ENCODE measurements around the gene UGT2A1.
"Not testable (repeated sequence)": the region's sequence is repeated elsewhere in the genome, so short reads cannot be mapped to it uniquely, and the experiment has no call there.

The UGT2A1 gene

DNA sequence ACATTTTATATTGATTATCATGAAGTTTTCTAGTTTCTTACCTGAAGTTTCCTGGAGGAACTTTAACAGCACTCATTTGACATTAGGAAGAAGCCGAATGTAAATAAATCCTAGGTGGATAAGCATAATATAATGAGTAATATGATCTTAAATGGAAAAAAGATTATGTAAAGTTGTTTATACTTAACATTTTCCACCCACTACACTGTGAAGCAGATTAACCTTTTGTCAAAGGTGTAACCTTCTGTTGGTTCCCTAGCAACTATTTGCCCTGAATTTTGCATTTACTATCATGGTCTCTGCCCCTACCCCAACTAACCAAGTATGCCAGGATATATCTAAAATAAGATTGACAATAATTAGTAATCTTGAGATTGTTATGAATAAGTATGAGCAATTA is at the start of gene UGT2A1:
Gene UGT2A1 (minus strand): TSS at position 101 of the 400 bp plus-strand sequence. CDS start 5,603 bp downstream, outside the sequence.
- DNase-seq: no peak

DNA sequence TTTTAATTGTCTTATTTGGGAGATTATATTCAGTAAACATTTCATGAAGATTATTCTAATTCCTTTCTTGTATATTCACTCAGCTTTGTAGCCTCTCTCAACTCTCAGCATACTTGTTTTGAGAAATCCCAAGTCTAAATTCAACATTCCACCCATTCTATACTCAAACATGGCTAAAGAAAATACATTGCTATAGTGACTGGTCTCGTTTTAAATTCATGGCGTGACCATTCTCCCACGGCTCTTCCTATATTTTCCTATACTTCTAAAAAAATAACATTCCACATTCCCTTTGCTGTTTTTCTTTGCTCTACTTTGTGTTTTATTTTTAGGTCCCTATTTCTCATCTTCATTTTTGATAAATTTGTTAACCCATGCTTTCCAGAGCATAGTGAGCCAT is 49.2 kb upstream of the UGT2A1 start:
- no peak for DNase-seq

DNA sequence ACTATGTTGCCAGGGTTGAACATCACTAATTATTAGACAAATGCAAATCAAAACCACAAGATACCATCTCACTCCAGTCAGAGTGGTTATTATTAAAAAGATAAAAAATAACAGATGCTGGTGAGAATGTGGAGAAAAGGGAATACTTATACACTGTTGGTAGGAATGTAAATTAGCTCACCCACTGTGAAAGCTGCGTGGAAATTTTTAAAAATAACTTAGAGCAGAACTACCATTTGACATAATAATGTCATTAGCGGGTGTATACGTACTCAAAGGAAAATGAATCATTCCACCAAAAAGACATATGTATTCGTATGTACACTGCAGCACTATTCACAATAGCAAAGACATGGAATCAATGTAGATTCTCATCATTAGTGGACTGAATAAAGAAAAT is 48.6 kb upstream of the UGT2A1 start:
- DNase-seq: no peak

DNA sequence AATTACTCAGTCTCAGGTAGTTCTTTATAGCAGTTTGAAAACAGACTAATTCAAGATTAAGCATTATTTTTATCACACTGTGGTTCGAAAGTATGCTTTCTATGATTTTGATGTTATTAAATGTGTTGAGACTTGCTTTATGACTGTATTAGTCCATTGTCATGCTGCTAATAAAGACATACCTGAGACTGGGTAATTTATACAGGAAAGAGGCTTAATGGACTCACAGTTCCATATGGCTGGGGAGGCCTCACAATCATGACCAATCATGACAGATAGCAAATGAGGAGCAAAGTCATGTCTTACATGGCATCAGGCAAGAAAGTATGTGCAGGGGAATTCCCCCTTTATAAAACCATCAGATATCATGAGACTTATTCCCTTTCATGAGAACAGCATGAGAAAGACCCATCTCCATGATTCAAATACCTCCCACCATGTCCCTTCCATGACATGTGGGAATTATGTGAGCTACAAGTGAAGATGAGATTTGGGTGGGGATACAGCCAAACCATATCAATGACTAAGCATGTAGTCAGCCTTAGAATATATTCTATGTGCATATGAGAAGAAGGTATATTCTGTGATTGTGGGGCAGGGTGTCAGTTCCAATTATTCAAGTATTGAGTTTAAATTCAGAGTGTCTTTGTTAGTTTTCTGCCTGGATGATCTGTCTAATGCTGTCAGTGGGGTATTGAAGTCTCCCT is 44.6 kb upstream of the UGT2A1 start:
- no peak for DNase-seq

DNA sequence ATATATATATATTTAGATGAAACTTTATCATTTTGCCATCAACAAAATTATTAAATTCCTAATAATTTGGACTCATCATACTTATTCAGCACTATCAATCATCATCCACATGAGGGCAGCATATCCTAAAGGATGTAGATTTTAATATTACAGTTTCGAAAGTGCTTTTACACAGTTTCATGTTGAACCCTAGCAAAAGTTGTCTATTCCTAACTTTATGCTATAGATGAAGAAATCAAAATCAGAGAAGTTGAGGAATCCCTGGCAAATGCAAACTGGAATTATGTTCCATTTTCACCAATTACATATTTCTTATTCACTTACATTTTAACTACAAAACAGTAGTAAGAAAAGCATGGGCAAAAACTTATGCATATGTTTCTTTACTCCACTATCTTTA is 36.6 kb upstream of the UGT2A1 start:
- DNase-seq: no peak

DNA sequence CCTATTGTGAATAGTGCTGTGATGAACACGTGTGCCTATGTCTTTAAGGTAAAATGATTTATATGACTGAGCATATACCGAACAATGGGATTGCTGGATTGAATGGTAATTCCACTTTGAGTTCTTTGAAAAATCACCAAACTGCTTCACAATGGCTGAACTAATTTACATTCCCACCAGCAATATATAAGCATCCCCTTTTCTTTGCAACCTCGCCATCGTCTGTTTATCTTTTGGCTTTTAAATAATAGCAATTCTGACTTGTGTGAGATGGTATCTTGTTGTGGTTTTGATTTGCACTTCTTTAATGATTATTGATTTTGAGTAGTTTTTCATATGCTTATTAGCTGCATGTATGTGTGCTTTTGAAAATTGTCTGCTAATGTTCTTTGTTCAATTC is 31.8 kb upstream of the UGT2A1 start:
- no peak for DNase-seq

DNA sequence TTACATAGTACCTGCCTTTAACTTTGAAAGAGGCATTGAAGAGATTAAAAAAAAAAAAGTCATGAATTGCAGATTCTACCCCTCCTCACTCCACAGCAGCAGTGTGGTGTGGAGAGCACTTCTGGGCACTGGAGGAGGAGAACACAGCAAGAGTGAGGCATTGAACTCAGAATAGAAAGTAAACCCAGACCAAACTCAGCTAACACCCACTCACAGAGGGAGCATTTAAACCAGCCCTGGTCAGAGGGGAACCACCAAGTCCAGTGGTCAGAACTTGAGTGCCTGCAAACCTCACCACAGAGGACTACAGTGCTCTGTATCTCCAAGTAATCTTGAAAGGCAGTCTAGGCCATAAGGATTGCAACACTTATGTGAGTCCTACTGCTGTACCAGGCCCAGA is 15.6 kb upstream of the UGT2A1 start:
- DNase-seq: no peak

DNA sequence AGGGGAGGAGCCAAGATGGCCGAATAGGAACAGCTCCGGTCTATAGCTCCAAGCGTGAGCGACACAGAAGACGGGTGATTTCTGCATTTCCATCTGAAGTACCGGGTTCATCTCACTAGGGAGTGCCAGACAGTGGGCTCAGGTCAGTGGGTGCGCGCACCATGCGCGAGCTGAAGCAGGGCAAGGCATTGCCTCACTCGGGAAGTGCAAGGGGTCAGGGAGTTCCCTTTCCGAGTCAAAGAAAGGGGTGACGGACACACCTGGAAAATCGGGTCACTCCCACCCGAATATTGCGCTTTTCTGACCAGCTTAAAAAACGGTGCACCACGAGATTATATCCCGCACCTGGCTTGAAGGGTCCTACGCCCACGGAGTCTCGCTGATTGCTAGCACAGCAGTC is 11.0 kb upstream of the UGT2A1 start:
- DNase-seq: not testable (repeated sequence)

DNA sequence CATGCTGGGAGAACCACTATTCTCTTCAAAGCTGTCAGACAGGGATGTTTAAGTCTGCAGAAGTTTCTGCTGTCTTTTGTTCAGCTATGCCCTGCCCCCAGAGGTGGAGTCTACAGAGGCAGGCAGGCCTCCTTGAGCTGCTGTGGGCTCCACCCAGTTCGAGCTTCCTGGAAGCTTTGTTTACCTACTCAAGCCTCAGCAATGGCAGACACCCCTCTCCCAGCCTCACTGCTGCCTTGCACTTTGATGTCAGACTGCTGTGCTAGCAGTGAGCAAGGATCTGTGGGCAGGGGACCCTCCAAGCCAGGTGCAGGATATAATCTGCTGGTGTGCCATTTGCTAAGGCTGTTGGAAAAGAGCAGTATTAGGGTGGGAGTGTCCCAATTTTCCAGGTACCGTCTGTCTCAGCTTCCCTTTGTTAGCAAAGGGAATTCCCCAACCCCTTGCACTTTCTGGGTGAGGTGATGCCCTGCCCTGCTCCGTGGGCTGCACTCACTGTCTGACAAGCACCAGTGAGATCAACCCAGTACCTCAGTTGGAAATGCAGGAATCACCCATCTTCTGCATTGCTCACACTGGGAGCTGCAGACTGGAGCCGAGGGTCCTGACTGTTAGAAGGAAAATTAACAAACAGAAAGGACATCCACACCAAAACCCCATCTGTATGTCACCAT is 8.2 kb upstream of the UGT2A1 start:
- not testable (repeated sequence) for DNase-seq

DNA sequence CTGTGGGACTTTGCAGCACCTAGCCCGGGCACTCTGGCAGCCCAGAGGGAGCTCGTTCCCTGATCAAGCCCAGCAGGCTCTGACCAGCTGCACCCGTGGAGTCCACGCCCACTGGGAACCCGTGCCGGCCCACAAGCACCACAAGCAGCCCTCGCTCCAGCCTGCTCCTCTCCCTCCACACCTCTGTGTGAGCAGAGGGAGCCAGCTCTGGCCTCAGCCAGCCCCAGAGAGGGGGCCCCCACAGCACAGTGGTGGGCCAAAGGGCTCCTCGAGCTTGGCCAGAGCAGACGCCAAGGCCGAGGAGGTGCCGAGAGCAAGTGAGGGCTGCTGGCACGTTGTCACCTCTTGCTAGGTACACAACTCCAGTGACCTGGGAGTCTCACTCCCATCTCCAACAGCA is 5.1 kb upstream of the UGT2A1 start:
- no peak for DNase-seq

DNA sequence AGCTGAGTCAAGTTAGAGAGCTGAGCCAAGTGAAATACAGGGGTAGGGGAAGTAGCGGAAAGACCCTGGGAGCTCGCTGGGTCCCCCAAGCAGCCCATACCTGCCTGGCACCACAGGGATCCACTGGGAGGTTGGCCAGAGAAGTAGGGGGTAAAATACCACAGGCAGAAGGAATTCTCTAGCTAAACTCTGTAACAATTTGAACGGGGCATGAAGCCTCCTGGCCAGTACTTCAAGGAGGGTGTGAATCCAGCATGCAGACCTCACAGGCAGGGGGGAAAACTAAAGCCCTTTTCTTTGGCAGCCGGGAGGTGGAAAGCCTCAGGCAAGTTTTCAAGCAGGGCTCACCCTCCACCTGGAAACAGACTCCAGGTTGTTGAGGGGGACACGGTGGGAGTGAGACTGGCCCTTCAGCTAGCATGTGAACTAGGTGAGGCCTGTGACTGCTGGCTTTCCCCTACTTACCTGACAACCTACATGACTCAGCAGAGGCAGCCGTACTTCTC is 3.7 kb upstream of the UGT2A1 start:
- no peak for DNase-seq

DNA sequence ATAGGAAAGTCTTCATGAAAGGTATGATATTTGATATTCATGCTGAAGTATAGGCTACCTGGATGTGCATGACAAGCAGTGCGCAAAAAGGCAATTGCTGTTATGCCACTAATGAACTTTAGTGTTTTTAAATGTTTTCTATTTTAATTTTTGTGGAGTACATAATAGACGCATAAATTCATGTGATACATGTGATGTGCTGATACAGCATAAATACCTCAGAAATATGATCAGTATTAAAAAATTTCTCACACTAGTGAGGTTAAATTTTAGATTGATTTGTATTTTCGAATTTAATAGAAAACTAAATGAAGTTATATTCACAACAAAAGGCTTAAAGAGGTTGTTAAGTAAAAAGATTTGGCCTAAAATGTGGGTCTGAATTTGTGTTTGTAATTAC is 2.2 kb downstream of the UGT2A1 start:
- DNase-seq: no peak

DNA sequence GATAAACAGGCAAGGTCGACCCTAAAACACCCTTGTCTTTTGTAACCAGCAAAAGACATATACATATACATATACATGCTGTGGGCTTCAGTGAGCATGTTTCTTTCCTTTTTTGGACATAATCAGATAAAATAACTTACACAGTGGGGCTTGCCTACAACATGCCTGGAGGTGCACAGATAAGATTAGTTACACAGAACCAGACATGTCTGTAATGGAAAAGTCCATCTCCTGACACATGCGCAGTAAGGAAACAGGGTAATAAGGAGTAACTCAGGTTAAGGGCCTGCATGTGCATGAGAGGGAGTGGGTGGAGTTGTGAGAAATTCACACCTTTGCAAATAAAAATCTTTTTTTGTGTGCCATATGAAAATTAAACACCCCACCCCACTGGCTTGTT is 3.4 kb downstream of the UGT2A1 start:
- DNase-seq: no peak

DNA sequence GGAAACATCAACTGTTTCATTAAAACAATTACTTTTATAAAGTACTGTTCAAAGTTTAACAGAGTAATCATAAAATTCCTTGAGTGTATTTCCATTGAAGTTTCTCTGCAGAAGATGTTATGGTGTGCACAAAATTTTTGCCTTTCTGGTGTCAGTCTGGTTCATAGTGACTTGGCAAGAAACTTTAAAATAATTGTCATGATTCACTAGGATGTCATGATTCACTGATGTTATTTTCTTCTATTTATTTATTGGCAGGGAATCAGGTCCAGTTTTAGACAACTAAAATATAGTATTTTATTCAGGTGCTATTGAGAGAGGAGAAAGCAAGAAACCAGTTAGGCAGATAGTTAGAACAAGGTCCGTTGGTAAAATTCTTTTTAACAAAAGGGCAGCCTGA is 3.8 kb downstream of the UGT2A1 start:
- DNase-seq: no peak

DNA sequence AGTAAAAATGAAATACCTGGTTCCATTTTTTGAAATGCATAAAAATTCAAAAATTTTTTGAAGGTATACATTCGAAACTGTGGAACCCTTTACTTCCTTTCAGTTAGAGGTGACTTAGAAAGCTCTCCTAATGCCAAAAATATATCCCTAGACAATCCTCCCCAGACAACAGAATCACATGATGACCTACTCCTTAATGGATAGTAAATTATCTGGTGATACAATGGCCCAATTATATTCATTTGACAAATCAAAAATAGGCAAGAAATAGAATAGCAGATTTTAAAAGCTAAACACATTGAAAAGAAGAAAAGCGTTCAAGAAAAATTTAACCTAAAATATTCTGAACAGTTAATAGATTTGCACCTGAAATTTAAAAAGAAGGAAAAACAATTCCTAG is 10.1 kb downstream of the UGT2A1 start:
- DNase-seq: no peak

DNA sequence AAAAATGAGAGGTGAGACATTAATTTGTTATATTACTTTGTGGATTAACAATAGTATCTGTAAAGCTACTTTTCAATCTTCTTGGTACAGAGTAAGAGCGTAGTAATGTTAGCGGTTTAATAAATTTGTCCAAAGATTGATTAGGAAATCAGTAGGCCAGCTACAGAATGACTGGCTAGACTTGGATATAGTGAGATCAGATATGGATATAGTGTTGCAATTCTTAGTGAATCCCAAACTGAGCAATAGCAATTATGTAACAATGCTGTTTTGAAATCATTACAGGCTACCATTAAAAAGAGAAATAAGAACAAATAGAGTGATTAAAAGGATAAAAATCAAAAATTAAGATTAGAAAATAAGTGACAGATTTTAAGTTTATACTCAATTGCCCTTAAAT is 12.8 kb downstream of the UGT2A1 start:
- no peak for DNase-seq

DNA sequence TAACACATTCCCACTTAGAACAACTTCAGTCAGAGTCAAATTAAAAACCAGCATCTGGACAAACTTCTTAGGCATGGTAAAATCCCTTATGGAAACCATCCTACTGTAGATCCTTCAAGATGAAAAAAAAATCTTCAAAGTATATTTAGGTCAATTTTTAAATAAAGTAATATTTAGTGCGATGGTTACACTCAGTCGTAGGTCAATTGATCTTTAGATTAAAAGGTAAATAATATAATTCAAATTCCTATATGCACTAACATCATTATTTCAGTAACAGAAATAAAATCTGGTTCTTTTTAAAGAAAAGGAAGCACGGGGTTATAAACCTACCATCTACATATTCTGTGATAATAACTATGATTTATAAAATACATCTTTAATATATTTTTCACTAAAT is 13.5 kb downstream of the UGT2A1 start, which contains the start of gene UGT2A2:
Gene UGT2A2 (minus strand): TSS at position 101 of the 400 bp plus-strand sequence. CDS start 2 bp downstream, at position 99.
- no peak for DNase-seq

DNA sequence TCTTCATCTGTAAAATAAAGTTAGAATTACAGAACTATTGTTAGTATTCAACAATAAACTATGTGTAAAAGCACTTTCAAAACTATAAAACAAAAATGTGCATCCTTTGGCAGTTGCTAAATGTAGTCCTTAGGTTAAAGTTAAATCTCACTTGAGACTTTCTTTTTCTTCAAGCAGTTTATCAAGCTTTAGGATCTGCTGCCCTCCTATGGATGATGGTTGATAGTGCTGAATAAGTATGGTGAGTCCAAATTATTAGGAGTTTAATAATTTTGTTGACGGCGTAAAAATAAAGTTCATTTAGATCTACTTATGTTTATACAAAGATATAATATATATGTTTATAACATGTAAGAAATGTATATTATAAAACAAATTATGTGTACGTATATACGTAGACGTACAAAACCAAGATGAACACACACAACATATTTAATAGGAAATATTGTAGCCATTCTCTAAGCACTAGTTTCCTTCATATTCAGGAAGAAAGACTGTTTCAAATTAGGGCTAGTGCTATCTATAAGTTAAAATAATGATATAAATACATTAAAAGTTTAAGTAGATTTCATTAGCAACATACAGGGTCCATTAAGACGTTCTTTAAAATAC is 35.9 kb downstream of the UGT2A1 start:
- DNase-seq: no peak

DNA sequence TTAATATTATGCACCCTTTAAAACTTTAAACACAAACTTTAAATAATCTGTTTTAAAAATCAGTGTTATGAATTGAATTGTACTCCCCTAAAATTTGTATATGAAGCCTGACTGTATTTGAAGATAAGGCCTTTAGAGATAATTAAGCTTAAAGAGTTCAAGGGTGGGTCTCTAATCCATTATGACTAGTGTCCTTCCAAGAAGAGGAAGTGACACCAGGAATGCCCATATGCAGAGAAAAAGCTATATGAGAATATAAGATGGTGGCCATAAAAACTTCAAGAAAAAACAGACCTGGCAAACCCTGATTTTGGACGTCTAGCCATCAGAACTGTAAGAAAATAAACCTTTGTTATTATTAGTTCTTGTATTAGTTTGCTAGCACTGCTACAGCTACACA is 42.6 kb downstream of the UGT2A1 start:
- DNase-seq: no peak

DNA sequence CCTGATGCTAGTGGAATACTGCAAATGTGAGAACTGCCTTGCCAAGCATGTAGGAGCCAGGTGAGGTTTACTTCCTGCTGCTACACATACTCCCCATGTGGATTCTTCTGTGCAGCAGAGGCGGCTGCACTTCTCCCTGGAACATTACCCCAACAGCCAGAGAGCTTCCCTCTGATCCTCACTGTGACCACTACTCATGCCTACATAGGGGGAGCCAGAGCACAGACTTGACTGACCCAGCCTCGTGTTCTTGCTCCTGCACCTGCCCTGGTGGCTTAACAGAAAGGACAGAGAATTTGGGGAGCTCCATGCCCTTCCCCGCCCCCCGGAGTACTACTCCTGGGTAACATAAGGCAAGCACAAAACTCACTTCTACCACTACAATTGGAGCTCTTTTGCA is 52.0 kb downstream of the UGT2A1 start:
- no peak for DNase-seq

DNA sequence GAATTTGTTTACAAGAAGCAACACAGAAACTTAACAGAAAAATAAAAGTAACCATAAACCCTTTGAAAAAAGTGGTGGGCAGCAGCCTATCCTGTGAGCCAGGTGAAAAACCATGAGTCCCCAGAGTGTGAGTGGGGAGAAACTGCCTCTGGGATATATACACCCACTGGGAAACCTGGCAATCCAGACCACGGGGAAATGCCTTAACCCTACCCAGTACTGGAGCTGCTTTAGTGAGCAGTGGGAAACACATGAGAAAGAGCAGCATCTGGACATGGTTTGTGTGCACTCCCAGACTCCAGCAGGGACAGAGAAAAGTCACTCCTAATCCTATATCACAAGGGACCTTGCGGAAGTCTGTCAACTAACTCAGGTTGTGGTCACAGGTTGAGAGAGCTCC is 53.0 kb downstream of the UGT2A1 start:
- no peak for DNase-seq

DNA sequence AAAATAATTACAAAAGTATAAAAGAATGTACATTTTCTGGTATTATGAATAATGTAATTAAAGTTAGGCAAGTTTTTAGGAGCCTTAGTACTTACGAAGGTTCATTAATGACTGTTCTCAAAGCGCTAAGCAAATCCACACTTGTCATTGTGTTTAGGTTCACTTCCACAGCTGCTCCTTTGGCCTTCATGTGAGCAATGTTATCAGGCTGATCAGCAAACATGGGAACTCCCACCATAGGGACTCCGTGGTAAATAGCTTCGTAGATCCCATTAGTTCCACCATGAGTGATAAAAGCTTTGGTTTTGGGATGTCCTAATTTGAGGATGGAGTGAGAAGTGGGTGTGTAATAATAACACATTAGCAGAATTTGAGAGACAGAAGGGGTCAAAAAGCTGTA is 58.7 kb downstream of the UGT2A1 start:
- no peak for DNase-seq

DNA sequence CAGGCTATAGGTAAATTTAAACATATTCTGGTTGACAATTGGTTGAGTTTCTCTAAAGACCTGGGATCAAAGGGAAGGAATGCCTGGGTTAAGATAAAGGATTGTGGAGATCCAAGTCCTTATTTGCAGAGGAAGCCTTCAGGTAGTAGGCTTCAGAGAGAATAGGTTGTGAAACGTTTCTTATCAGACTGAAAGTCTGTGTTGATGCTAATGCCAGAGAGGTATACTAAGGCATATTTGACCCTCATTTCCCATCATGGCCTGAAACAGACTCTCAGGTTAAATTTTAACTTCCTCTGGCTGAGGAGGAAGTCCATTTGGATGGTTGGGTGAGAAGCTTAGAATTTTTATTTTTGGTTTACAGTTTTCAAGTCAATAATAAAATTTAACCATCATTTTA is 61.7 kb downstream of the UGT2A1 start:
- no peak for DNase-seq

DNA sequence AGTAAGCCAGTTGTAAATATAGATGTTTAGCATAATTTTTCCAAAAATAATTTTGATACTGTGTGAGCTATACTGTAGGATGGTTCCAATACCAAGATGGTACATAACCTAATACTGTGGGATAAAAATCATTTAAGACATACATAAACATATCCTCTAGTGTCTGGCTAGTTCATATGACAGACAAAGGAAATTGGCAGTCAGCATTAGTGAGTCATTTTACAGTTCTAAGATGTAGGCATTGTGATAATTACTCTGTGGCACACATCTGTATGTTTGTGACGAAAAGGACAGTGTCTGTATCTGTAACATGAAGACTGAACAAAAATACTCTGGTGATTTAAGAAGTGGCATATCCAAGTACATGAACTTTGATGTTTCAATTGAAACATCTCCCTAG is 63.2 kb downstream of the UGT2A1 start:
- no peak for DNase-seq

Measured in stimulated activated CD4-positive, alpha-beta T cell treated with anti-CD3 and anti-CD28 coated beads, Interleukin-1b, Interleukin-23, amount 100 ng/mL, for 48 hours (primary cell).